ENCODE measurements around the gene OR10A5.
"Not testable (repeated sequence)": the region's sequence is repeated elsewhere in the genome, so short reads cannot be mapped to it uniquely, and the experiment has no call there.

Gene OR10A5

GRCh38 chr11:6845383-6845782 is at the start of gene OR10A5:
TSS of gene OR10A5 (plus strand) at chr11:6845683. CDS start at chr11:6845683, 0 bp downstream.
- DNase-seq = no peak

DNA sequence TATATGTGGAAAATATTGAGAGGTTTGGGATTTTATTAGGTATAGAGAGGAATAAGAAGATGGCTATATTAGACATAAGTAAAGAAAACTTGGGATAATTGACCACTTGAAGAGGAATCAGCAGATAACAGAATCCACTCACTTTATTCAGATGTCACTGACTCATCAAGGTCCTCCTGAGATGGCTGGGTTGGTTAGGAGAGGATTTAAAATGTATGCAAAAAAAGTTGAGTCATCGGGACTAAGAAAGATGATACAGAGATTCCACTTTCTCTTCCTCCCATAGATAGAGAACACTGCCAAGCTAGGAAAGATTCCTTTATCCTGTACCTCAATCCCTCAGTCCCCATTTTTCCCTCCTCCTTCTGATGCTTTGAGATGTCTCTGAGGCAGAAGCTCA is 46.1 kb upstream of the OR10A5 start, which contains the start of gene OR6A2:
Gene OR6A2 (minus strand): TSS at position 288 of the 400 bp plus-strand sequence. CDS start 3,981 bp downstream, outside the sequence.
- no peak for DNase-seq

DNA sequence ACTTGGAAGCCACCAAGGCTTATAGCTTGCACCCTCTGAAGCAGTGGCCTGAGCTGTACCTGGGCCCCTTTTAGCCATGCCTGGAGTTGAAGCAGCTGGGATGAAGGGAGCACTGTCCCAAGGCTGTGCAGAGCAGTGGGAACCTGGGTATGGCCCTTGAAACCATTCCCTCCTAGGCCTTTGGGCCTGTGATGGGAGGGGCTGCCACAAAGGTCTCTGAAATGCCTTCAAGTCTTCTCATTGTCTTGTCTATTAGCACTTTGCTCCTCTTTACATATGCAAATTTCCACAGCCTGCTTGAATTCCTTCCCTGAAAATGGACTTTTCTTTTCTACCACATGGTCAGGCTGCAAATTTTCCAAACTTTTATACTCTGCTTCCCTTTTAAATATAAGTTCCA is 44.4 kb upstream of the OR10A5 start:
- DNase-seq = not testable (repeated sequence)

- DNase-seq = peak; percentile 13 to 56
Observed at GRCh38 chr11:6812390-6813005, 33.0 kb upstream of the OR10A5 start.

DNA sequence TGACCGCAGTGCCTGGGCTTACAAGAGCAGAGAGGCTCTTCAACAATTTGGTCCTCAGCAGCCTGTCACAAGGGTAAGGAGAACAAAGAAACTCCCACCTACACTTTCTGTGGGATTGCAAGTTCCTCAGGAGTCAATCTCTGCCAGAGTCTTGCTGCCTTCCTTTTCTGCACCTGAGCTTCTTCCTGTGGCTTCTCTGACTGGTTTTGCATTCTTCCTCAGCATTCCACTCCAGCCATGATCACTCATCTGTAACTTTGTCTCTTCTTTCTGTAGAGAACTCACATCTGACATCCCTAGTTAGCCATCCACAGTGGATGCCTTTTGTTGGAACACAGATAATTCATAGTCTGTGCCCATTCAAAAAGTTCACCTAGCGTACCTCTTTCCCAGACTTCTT is 31.8 kb upstream of the OR10A5 start:
- DNase-seq = no peak

DNA sequence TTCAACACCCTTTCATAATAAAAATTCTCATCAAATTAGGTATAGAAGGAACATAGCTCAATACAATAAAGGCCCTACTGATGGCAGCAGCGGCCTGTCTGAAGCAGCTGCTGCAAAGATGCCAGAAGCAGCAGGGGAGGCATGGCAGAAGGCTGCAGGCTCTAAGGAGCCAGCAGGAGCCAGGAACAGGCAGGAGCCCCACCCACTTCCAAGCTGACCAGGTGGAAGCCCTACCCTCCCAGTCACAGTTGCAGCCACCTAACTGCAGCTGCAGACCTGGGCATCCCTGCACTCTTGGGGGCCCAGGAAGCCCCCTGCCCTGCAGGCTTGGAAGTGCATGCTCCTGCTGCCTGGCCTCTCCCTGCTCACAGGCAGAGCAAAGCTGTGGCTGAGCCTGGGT is 27.8 kb upstream of the OR10A5 start:
- DNase-seq = no peak

- DNase-seq = no peak
Observed at GRCh38 chr11:6818967-6819366, 26.5 kb upstream of the OR10A5 start.

- no peak for DNase-seq
Observed at GRCh38 chr11:6824136-6824823, 21.2 kb upstream of the OR10A5 start.

- DNase-seq = no peak
Observed at GRCh38 chr11:6825231-6825744, 20.2 kb upstream of the OR10A5 start.

GRCh38 chr11:6828103-6828502 is 17.4 kb upstream of the OR10A5 start:
- DNase-seq = no peak

DNA sequence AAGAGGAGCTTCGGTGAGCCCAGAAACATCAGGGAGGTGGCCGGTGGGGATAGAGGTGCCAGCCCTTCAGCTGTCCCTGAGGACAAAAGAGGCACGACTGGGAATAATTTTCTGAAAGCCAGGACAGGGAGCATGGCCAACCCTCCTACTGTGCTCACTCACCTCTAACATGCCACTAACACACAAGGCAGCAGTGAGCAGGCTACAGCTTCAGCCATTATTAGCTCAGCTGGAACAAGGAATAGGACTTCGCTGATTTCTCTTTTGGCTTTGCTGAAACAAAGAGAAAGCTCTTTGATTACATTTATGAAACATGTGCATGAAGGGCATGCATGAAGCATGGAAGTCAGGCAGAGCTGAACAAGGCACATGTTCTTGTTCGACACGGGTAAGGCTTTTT is 12.1 kb upstream of the OR10A5 start:
- no peak for DNase-seq

DNA sequence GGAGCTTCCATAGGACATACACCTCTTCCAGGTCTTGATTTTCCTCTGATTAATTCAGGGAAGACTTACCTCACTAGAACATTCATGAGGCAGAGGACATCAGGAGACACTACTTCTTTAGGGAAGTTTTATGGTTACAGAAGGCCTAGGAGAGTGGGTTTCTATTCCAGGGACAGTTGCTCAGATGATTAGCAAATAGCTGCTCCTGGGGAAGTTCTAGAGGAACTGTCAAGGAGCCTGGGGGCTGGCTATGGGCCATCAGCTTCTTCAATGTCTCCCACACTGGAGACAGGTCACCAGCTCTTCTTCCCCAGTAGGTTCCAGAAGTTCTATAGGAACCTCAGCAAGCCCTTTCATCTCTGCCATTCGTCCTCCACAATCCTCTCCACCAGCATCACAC is 11.5 kb upstream of the OR10A5 start:
- DNase-seq = no peak

DNA sequence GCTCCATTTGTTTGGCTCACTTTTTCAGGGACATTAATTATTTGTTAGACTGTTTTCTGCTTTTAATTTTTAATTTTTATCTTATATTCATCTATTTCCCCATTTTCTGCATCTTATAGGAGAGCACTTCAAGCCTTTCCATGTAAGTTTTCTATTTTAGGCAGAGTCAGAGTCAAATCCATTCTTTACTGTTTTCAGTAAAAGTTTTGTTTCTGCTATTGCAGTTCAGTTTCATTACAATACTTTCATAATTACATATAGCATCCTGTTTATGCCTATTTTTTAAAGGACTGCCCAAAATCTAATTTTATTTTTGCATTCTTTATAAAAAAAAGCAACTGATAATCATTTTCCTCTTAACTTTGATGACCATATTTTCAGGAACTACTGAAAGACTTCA is 3.8 kb upstream of the OR10A5 start:
- DNase-seq = no peak

- no peak for DNase-seq
Observed at GRCh38 chr11:6843670-6844069, 1.8 kb upstream of the OR10A5 start.

DNA sequence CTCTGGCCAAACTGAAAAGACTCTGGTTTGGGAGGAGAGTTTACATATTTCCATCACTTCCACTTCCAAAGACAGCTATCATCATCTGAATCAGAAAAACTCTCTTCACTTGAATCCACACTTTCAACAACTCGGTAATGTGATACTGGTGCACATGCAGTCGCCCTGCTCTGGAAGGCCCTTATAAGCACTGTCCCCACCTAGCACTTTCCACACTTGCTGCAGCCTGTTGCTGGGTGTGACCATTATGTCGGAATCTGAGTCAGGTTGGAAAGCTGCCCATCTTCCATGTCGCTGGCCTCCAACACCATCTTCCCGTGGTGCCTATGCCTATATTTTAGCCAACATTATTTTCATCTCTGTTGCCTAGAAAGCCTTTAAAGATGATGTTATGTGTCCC is 1.1 kb upstream of the OR10A5 start:
- DNase-seq = no peak

- DNase-seq = no peak
Observed at GRCh38 chr11:6850526-6850925, 5.0 kb downstream of the OR10A5 start.

DNA sequence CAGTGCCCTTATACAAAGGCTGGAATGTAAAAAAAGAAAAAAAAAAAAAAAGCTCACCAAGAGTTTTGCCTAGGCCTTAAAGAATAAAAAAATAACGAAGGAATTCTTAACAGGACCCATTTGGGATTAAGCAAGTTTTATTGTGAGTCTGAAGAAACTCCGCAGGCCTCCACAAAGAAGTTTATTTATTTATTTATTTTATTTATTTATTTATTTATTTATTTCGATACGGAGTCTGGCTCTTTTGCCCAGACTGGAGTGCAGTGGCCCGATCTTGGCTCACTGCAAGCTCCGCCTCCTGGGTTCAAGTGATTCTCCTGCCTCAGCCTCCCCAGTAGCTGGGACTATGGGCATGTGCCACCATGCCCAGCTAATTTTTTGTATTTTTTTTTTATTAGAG is 9.3 kb downstream of the OR10A5 start:
- not testable (repeated sequence) for DNase-seq

DNA sequence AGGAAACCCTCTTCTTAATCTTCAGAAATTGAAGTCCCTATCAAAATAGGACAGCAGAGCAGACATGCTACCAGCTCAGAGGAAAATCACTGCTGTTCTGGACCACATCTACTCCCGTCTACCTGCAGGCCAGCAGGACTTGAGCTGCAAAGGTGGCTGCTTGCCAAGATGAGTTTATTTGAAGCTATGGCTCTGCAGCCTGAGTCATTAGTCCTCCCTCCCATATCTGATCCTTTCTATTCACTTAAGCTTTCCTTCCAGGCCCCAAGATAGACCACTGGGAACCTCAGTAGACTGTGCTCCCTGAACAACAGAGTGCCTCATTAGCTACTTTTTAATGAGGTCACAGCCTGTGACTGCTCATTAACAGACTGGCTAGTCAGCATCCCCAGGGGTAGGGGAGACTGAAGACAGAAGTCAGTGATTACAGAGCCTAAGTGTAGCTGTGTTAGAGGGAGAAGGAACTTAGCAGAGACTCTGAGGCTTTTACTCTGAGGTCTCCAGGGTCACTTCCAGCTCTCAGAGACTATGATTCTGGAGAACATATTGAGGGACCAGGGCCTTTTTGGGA is 10.6 kb downstream of the OR10A5 start:
- no peak for DNase-seq

GRCh38 chr11:6856871-6857270 is 11.4 kb downstream of the OR10A5 start:
- DNase-seq = no peak

DNA sequence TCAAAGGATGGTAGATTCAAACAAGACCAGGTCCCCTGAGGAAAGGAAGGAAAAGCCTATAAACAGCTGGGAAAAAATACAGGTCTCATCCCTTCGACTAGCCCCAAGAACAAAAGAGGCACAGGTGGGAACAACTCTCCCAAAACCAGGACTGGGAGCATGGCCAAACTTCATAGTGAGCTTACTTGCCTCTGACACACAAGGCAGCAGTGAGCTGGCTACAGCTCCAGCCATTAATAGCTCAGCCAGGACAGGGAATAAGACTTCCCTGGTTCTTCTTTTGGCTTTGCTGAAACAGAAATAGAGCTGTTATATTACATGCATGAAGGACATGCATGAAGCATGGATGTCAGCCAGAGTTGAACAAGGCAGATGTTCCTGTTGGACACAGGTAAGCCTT is 17.5 kb downstream of the OR10A5 start, which contains the start of gene OR10A2:
Gene OR10A2 (plus strand): TSS at position 97 of the 400 bp plus-strand sequence. CDS start 6,698 bp downstream, outside the sequence.
- DNase-seq = no peak

GRCh38 chr11:6864438-6864837 is 19.0 kb downstream of the OR10A5 start:
- no peak for DNase-seq

- no peak for DNase-seq
Observed at GRCh38 chr11:6871278-6871677, 25.8 kb downstream of the OR10A5 start.

DNA sequence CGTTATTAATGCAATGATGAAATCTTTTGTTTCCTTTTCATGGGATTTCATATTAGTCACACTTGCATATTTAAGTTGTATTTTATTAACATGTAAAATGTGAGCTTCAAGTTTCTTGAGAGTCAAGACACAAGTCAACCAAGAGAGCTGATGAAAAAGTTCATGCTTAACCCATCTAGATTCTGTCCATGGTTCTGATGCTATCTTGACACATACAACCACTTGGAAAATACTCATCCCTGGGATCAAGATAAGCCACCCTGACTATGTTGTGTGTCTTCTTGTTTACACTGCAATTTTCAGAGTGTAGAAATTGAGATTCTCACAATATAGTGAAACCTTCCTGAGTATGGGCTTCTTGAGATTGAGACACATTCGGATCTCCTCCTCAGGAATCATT is 30.3 kb downstream of the OR10A5 start:
- no peak for DNase-seq

DNA sequence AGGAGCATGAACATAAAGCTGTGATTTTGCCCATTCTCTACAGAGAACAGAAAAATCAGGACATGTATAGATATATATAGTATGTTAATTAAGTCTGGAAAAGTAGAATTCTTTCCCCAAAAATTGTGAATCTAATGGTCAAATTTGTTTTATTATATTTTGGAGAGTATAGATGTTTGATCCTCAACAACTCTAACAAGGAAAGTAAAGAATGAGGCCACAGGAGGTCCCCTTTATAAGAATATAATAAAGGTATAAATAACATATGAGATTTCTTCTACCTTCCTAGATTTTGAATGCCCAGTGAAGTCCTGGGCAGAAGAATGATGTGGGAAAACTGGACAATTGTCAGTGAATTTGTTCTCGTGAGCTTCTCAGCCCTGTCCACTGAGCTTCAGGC is 30.8 kb downstream of the OR10A5 start, which contains the start of gene OR10A4:
Gene OR10A4 (plus strand): TSS at position 301 of the 400 bp plus-strand sequence. CDS start 23 bp downstream, at position 324.
- no peak for DNase-seq

Measured in CD4-positive, alpha-beta T cell treated with Interleukin-4 for 1 hour (primary cell).